ENCODE measurements around the gene GOLGA8K. TPM values are rescaled to one million over a fixed set of nuclear protein-coding genes. Genes with fewer than 3 reads are reported as not detected.
"Not testable (repeated sequence)": the region's sequence is repeated elsewhere in the genome, so short reads cannot be mapped to it uniquely, and the experiment has no call there.

The GOLGA8K gene
- total RNA-seq, 1 donor from 2014 or later, result 0.77 TPM

DNA sequence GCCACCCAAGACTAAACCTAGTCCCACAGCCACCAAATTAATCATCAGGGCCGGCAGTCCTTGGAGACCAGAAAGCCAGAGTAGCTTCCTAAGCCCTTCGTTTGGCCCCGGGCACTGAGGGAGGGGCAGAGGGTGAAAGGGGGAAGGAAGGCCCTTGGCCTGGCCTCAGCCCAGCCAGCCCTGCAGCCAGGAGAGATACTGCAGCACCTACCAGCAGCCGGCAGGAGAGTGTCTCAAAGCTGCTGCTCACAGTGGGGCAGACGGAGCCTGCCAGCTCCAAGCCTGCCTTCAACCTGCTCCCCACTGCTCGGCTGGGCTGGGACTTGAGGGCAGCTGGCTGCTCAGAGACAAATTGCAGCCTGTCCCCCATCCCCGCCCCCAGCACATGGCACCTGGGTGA is 50.3 kb downstream of the GOLGA8K start:
- H3K9me3 ChIP-seq (ENCODE audit: insufficient read depth, low read depth, low read length); H3K4me2 ChIP-seq (ENCODE audit: low read length); DNase-seq (ENCODE audit: low read depth); H3K27me3 Mint-ChIP-seq (ENCODE audit: low read depth, unreplicated experiment); H3K4me3 ChIP-seq (ENCODE audit: insufficient read depth, low read depth, low read length); H3K4me1 Mint-ChIP-seq (ENCODE audit: low read depth, unreplicated experiment); H3K79me2 ChIP-seq (ENCODE audit: insufficient read depth, low read length); H4K20me1 ChIP-seq (ENCODE audit: insufficient read depth, low read length); H3K9me3 Mint-ChIP-seq (ENCODE audit: unreplicated experiment); H3K27ac ChIP-seq (ENCODE audit: low read depth, low read length); H3K9ac ChIP-seq (ENCODE audit: low read length); FAIRE-seq; H3K4me3 Mint-ChIP-seq (ENCODE audit: unreplicated experiment); H3K27ac Mint-ChIP-seq (ENCODE audit: unreplicated experiment); H2AFZ ChIP-seq (ENCODE audit: low read depth, low read length); H3K4me1 ChIP-seq (ENCODE audit: insufficient read depth, low read length); H3K27me3 ChIP-seq (ENCODE audit: insufficient read depth, low read length); H3K36me3 ChIP-seq (ENCODE audit: insufficient read depth, low read length); H3K36me3 Mint-ChIP-seq (ENCODE audit: low read depth, unreplicated experiment): not testable (repeated sequence)

DNA sequence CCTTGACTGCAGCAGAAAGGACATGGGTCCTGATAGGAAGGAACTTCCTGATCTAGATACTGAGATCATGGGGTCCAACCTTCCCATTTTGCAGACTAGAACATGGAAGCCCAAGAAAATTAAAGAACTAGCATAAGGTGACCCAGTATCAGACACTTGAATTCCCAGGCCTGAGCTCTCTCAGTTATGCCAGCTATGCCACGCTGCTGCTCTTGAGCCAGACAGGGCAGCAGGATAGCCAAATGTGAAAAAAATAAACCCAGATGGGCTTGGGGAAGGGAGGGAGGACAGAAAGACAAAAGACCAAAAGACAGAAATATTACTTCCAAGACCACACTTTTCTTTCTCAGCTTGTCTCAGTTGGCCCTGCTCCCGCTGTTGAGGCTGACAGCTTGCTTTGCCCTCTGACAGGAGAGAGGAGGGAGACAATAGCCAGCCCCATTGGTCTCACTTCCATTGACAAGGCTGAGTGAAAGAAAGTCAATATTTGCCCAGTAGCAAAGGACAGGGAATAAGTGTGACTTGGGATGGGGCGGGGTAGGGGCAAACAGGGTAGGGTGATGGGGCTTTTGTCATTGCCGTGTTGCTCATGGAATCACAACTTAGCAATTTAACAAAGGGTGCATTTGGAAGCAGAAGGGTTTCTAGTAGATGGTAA is 52.4 kb downstream of the GOLGA8K start:
- not testable (repeated sequence) for FAIRE-seq

DNA sequence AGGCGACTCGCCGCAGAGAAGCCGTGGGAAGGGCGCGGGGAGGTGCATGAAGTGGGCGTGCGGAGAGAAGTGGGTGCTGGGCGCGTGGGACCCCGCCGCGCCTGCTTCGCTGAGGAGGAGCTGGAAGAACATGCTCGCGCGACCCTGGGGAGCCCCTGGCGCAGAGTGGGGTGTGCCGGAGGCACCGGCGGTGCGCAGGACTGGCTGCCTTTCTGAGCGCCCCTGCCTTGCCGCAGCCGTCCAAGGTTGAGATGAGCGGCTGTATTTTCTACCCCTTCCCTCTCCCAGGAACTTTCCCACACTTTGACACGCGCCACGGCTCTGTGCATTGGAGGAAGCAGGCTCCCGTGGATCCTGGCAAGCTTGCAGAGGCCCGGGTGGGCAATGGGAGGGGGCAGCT is 56.1 kb downstream of the GOLGA8K start:
- not testable (repeated sequence) for H3K9me3 Mint-ChIP-seq (ENCODE audit: unreplicated experiment); H3K4me1 ChIP-seq (ENCODE audit: insufficient read depth, low read length); H4K20me1 ChIP-seq (ENCODE audit: insufficient read depth, low read length); FAIRE-seq; H3K4me3 Mint-ChIP-seq (ENCODE audit: unreplicated experiment); H3K27me3 Mint-ChIP-seq (ENCODE audit: low read depth, unreplicated experiment); H3K4me3 ChIP-seq (ENCODE audit: insufficient read depth, low read depth, low read length); H3K4me2 ChIP-seq (ENCODE audit: low read length); H3K27ac ChIP-seq (ENCODE audit: low read depth, low read length); DNase-seq (ENCODE audit: low read depth); H2AFZ ChIP-seq (ENCODE audit: low read depth, low read length); H3K79me2 ChIP-seq (ENCODE audit: insufficient read depth, low read length); H3K27me3 ChIP-seq (ENCODE audit: insufficient read depth, low read length); H3K9ac ChIP-seq (ENCODE audit: low read length); H3K4me1 Mint-ChIP-seq (ENCODE audit: low read depth, unreplicated experiment); H3K27ac Mint-ChIP-seq (ENCODE audit: unreplicated experiment); H3K9me3 ChIP-seq (ENCODE audit: insufficient read depth, low read depth, low read length); H3K36me3 ChIP-seq (ENCODE audit: insufficient read depth, low read length); H3K36me3 Mint-ChIP-seq (ENCODE audit: low read depth, unreplicated experiment)

More for the DNA sequence above, 52.4 kb downstream of the GOLGA8K start:
- H3K4me2 ChIP-seq (ENCODE audit: low read length); H3K4me3 ChIP-seq (ENCODE audit: insufficient read depth, low read depth, low read length); H3K27ac ChIP-seq (ENCODE audit: low read depth, low read length); H3K9ac ChIP-seq (ENCODE audit: low read length); H3K36me3 ChIP-seq (ENCODE audit: insufficient read depth, low read length); H3K4me1 Mint-ChIP-seq (ENCODE audit: low read depth, unreplicated experiment); H3K79me2 ChIP-seq (ENCODE audit: insufficient read depth, low read length); H3K27me3 ChIP-seq (ENCODE audit: insufficient read depth, low read length); H3K9me3 Mint-ChIP-seq (ENCODE audit: unreplicated experiment); H3K4me3 Mint-ChIP-seq (ENCODE audit: unreplicated experiment); H3K27me3 Mint-ChIP-seq (ENCODE audit: low read depth, unreplicated experiment); H3K36me3 Mint-ChIP-seq (ENCODE audit: low read depth, unreplicated experiment); DNase-seq (ENCODE audit: low read depth); H3K27ac Mint-ChIP-seq (ENCODE audit: unreplicated experiment); H2AFZ ChIP-seq (ENCODE audit: low read depth, low read length); H4K20me1 ChIP-seq (ENCODE audit: insufficient read depth, low read length); H3K9me3 ChIP-seq (ENCODE audit: insufficient read depth, low read depth, low read length); H3K4me1 ChIP-seq (ENCODE audit: insufficient read depth, low read length): not testable (repeated sequence)

DNA sequence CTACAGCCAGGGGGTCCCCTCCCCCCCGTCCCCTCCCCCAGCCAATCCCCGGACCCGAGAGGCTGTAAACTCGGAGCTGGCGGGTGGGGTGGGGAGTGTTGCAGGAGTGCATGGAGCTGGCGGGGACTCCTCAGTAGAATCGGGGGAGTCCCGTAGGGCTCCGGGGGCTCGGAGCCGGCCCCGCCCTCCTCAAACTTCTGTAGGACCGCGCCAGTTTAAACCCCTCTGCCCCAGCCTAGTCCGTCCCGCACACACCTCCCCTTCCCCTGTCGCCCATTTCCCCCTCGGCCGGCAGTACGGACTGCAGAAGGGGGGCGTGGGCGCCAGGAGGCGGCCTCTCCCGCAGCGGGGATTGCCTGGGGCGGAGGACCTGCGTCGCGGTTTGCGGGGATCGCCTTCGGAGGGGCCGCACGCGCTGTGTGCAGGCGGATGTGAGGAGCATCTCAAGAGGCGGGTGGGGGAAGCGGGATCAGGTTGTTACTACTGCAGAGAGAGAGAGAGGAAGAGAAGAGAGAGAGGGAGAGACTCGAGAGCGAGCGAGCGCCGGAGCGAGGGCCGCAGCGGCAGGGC is 57.0 kb downstream of the GOLGA8K start:
- DNase-seq (ENCODE audit: low read depth); H3K4me1 ChIP-seq (ENCODE audit: insufficient read depth, low read length); H3K27ac ChIP-seq (ENCODE audit: low read depth, low read length); H4K20me1 ChIP-seq (ENCODE audit: insufficient read depth, low read length); H3K9me3 ChIP-seq (ENCODE audit: insufficient read depth, low read depth, low read length); FAIRE-seq; H3K4me1 Mint-ChIP-seq (ENCODE audit: low read depth, unreplicated experiment); H3K27me3 Mint-ChIP-seq (ENCODE audit: low read depth, unreplicated experiment); H3K27me3 ChIP-seq (ENCODE audit: insufficient read depth, low read length); H3K4me2 ChIP-seq (ENCODE audit: low read length); H3K36me3 Mint-ChIP-seq (ENCODE audit: low read depth, unreplicated experiment); H3K4me3 Mint-ChIP-seq (ENCODE audit: unreplicated experiment); H3K36me3 ChIP-seq (ENCODE audit: insufficient read depth, low read length); H3K4me3 ChIP-seq (ENCODE audit: insufficient read depth, low read depth, low read length); H3K79me2 ChIP-seq (ENCODE audit: insufficient read depth, low read length); H3K27ac Mint-ChIP-seq (ENCODE audit: unreplicated experiment); H3K9ac ChIP-seq (ENCODE audit: low read length); H2AFZ ChIP-seq (ENCODE audit: low read depth, low read length); H3K9me3 Mint-ChIP-seq (ENCODE audit: unreplicated experiment): not testable (repeated sequence)

DNA sequence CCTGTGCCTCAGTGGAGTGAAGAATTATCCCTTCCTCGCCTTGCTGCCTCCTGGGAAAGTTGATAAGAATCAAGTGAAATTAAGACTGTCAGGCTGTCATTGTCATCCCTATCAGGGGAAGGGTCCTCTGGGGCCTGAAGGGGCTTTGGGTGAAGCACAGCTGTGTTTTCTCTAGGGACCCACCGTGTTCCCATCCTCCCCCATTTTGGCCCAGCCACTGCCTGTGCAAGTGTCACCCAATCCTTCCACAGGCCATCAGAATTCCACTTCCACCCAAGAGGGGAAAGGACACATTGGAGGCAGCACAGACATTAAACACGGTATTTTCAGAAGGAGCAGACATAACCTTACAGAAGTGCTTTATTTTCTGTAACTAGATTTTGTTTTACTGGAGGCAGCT is 59.2 kb downstream of the GOLGA8K start:
- not testable (repeated sequence) for H3K9me3 ChIP-seq (ENCODE audit: insufficient read depth, low read depth, low read length); H3K27ac Mint-ChIP-seq (ENCODE audit: unreplicated experiment); H3K79me2 ChIP-seq (ENCODE audit: insufficient read depth, low read length); H3K4me3 Mint-ChIP-seq (ENCODE audit: unreplicated experiment); H3K27ac ChIP-seq (ENCODE audit: low read depth, low read length); H3K27me3 ChIP-seq (ENCODE audit: insufficient read depth, low read length); DNase-seq (ENCODE audit: low read depth); H3K9ac ChIP-seq (ENCODE audit: low read length); H3K36me3 ChIP-seq (ENCODE audit: insufficient read depth, low read length); H3K4me1 ChIP-seq (ENCODE audit: insufficient read depth, low read length); H4K20me1 ChIP-seq (ENCODE audit: insufficient read depth, low read length); H3K36me3 Mint-ChIP-seq (ENCODE audit: low read depth, unreplicated experiment); H2AFZ ChIP-seq (ENCODE audit: low read depth, low read length); H3K4me1 Mint-ChIP-seq (ENCODE audit: low read depth, unreplicated experiment); H3K9me3 Mint-ChIP-seq (ENCODE audit: unreplicated experiment); H3K4me3 ChIP-seq (ENCODE audit: insufficient read depth, low read depth, low read length); H3K4me2 ChIP-seq (ENCODE audit: low read length); H3K27me3 Mint-ChIP-seq (ENCODE audit: low read depth, unreplicated experiment); FAIRE-seq

Data from astrocyte (in vitro differentiated cells and primary cell).